Measurements from ENCODE around the gene OPCML.

OPCML gene

DNA sequence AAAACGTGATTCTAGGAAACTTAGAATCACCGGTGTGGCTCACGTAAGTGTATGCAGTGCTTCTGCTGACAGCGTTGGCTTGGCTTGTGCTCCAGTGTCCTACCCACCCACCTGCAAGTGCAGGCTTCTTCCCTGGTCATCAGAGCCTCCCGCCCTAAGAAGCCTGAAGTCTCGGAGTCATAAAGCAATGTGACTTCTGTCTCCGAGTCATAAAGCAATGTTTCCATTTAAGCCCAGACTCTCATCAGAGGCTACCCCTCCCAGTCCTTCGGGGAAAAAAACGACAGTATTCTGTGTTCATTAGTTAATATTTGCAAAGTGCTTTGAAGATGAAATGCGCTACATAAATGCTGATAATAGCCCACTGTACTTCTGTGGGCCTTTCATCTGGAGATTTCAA lies 293.8 kb downstream of the OPCML start:
- Histone ChIP-seq H3K79me2 (ENCODE audit: low read length) (no peaks in the 10 kb centered on the region), H3K36me3 (replicated peaks; ENCODE audit: insufficient read depth, low read length) (no peaks in the 10 kb centered on the region), H3K4me2 (ENCODE audit: low read depth, low read length) (no peak overlapping the region), H3K9me2 (replicated peaks; ENCODE audit: insufficient read depth, low read length) (no peaks in the 10 kb centered on the region), H4K20me1 (ENCODE audit: insufficient read depth, low read length) (no peaks in the 10 kb centered on the region), H3K9ac (ENCODE audit: low read length) (no peak overlapping the region), H3K4me1 (ENCODE audit: low read length) (no peaks in the 10 kb centered on the region), H3K27ac (ENCODE audit: low read length) (no peak overlapping the region), H2AFZ (ENCODE audit: low read length) (no peak overlapping the region), H3K27me3 (replicated peaks; ENCODE audit: insufficient read depth, low read length) (no peaks in the 10 kb centered on the region), H3K4me3 (ENCODE audit: low read length) (no peak overlapping the region), H3K9me3 (replicated peaks; ENCODE audit: insufficient read depth, low read length) (no peaks in the 10 kb centered on the region), H3F3A (ENCODE audit: insufficient read depth, low read length) (no peaks in the 10 kb centered on the region)
- no peak for TF ChIP-seq EZH2 (optimal IDR thresholded peaks at IDR 0.05; ENCODE audit: low read depth, low read length)
- TF ChIP-seq, protein P1, sequence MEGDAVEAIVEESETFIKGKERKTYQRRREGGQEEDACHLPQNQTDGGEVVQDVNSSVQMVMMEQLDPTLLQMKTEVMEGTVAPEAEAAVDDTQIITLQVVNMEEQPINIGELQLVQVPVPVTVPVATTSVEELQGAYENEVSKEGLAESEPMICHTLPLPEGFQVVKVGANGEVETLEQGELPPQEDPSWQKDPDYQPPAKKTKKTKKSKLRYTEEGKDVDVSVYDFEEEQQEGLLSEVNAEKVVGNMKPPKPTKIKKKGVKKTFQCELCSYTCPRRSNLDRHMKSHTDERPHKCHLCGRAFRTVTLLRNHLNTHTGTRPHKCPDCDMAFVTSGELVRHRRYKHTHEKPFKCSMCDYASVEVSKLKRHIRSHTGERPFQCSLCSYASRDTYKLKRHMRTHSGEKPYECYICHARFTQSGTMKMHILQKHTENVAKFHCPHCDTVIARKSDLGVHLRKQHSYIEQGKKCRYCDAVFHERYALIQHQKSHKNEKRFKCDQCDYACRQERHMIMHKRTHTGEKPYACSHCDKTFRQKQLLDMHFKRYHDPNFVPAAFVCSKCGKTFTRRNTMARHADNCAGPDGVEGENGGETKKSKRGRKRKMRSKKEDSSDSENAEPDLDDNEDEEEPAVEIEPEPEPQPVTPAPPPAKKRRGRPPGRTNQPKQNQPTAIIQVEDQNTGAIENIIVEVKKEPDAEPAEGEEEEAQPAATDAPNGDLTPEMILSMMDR (IDR thresholded peaks at IDR 0.05; ENCODE audit: low read length), result no peak
- no peak for TF ChIP-seq EZH2phosphoT487 (IDR thresholded peaks at IDR 0.05; ENCODE audit: low read length)
- DNase-seq, result no peak

DNA sequence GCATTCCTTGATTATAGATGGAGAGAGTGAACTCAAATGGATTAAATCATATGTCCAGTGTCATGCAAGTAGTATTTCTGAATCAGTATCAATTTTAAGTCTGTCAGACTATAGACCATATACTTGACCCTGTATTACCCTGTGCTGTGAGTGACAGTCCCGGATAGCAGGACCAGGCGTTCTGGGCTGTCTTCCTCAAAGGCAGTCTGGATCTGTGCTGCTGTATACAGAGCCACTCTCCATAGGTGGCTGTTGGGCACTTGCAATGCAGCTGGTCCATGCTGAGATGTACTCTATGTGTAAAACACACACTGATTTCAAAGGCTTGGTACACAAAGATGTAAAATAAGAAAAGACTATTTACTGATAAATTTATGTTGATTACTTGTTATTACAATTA lies 294.3 kb downstream of the OPCML start:
- Histone ChIP-seq H3K27me3 (replicated peaks; ENCODE audit: insufficient read depth, low read length) (no peaks in the 10 kb centered on the region), H3K79me2 (ENCODE audit: low read length) (no peaks in the 10 kb centered on the region), H2AFZ (ENCODE audit: low read length) (no peak overlapping the region), H3F3A (ENCODE audit: insufficient read depth, low read length) (no peaks in the 10 kb centered on the region), H4K20me1 (ENCODE audit: insufficient read depth, low read length) (no peaks in the 10 kb centered on the region), H3K4me3 (ENCODE audit: low read length) (no peak overlapping the region), H3K36me3 (replicated peaks; ENCODE audit: insufficient read depth, low read length) (no peaks in the 10 kb centered on the region), H3K9ac (ENCODE audit: low read length) (no peak overlapping the region), H3K9me2 (replicated peaks; ENCODE audit: insufficient read depth, low read length) (no peaks in the 10 kb centered on the region), H3K9me3 (replicated peaks; ENCODE audit: insufficient read depth, low read length) (no peaks in the 10 kb centered on the region), H3K4me1 (ENCODE audit: low read length) (no peaks in the 10 kb centered on the region), H3K27ac (ENCODE audit: low read length) (no peak overlapping the region), H3K4me2 (ENCODE audit: low read depth, low read length) (no peak overlapping the region)
- no peak for DNase-seq
- TF ChIP-seq EZH2phosphoT487 (IDR thresholded peaks at IDR 0.05; ENCODE audit: low read length), result no peak
- TF ChIP-seq, protein P1 (IDR thresholded peaks at IDR 0.05; ENCODE audit: low read length), result no peak
- TF ChIP-seq EZH2 (optimal IDR thresholded peaks at IDR 0.05; ENCODE audit: low read depth, low read length), result no peak

DNA sequence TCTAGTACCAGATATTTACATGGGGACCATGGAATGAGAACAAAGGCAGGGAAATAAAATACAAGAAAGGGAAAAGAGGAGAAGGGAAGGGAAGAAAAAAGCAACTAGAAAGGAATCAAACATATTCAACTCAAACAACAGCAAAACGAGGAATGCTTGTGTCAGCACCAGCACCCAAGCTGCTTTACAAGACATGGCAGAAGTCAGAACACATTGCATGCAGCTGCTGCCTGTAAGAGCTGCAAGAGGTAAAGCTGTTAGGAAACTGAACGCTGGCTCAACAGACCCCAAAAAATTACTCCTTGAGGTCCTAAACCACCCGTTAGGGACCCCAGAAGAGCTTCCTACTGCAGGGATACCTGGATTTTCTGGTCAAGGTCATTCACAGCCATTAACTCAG lies 296.9 kb downstream of the OPCML start:
- Histone ChIP-seq H3K36me3 (replicated peaks; ENCODE audit: insufficient read depth, low read length) (no peaks in the 10 kb centered on the region), H3K4me3 (ENCODE audit: low read length) (no peak overlapping the region), H3K9me2 (replicated peaks; ENCODE audit: insufficient read depth, low read length) (no peaks in the 10 kb centered on the region), H3K4me2 (ENCODE audit: low read depth, low read length) (no peak overlapping the region), H3K79me2 (ENCODE audit: low read length) (no peaks in the 10 kb centered on the region), H3F3A (ENCODE audit: insufficient read depth, low read length) (no peaks in the 10 kb centered on the region), H3K27ac (ENCODE audit: low read length) (no peak overlapping the region), H3K9me3 (replicated peaks; ENCODE audit: insufficient read depth, low read length) (no peaks in the 10 kb centered on the region), H2AFZ (ENCODE audit: low read length) (no peak overlapping the region), H4K20me1 (ENCODE audit: insufficient read depth, low read length) (no peaks in the 10 kb centered on the region), H3K4me1 (ENCODE audit: low read length) (no peaks in the 10 kb centered on the region), H3K27me3 (replicated peaks; ENCODE audit: insufficient read depth, low read length) (no peaks in the 10 kb centered on the region), H3K9ac (ENCODE audit: low read length) (no peak overlapping the region)
- DNase-seq, result no peak
- TF ChIP-seq, protein P1 (IDR thresholded peaks at IDR 0.05; ENCODE audit: low read length), result no peak
- TF ChIP-seq EZH2phosphoT487 (IDR thresholded peaks at IDR 0.05; ENCODE audit: low read length), result no peak
- no peak for TF ChIP-seq EZH2 (optimal IDR thresholded peaks at IDR 0.05; ENCODE audit: low read depth, low read length)
